ENCODE measurements around the gene CCDC157. TPM values are rescaled to one million over a fixed set of nuclear protein-coding genes. Genes with fewer than 3 reads are reported as not detected.

Gene CCDC157
- total RNA-seq, 1 donor, result 2.9 TPM

GRCh38 chr22:30326255-30326705, 30.5 kb upstream of the CCDC157 start:
- peak overlapping the region; percentile 75 for H3K27ac ChIP-seq (ENCODE audit: low read depth, low read length)
- H4K20me1 ChIP-seq (ENCODE audit: insufficient read depth, low read length), result peaks cover 24% of the 10 kb centered on the region
- H3K4me3 ChIP-seq (ENCODE audit: insufficient read depth, low read length), result peak overlapping the region; percentile 94
- peak; percentile 79 for DNase-seq (ENCODE audit: insufficient read length, low spot score, missing footprints)
- no peak for TF ChIP-seq CTCF (IDR thresholded peaks at IDR 0.05; ENCODE audit: extremely low read depth, low read depth, low read length)
- no peaks in the 10 kb centered on the region for H3K9me3 ChIP-seq (ENCODE audit: low read depth, low read length)
- no peaks in the 10 kb centered on the region for H3K27me3 ChIP-seq (ENCODE audit: insufficient read depth, low read length)
- H3K4me2 ChIP-seq (ENCODE audit: insufficient read depth, low read length), result peak overlapping the region; percentile 94
- peaks cover 23% of the 10 kb centered on the region for H3K36me3 ChIP-seq (ENCODE audit: insufficient read depth, low read length)
- H3K79me2 ChIP-seq (ENCODE audit: insufficient read depth, low read length), result peaks cover 49% of the 10 kb centered on the region
- H2AFZ ChIP-seq (ENCODE audit: low read length), result peak overlapping the region; percentile 72
- peaks cover 33% of the 10 kb centered on the region for H3K4me1 ChIP-seq (ENCODE audit: insufficient read depth, low read length)

- H3K79me2 ChIP-seq (ENCODE audit: insufficient read depth, low read length), result peaks cover 44% of the 10 kb centered on the region
- no peaks in the 10 kb centered on the region for H3K27me3 ChIP-seq (ENCODE audit: insufficient read depth, low read length)
- no peaks in the 10 kb centered on the region for H3K9me3 ChIP-seq (ENCODE audit: low read depth, low read length)
- H3K36me3 ChIP-seq (ENCODE audit: insufficient read depth, low read length), result peaks cover 23% of the 10 kb centered on the region
- peak within 1 kb of the TSS; percentile 94 for H3K4me3 ChIP-seq (ENCODE audit: insufficient read depth, low read length)
- peaks cover 33% of the 10 kb centered on the region for H3K4me1 ChIP-seq (ENCODE audit: insufficient read depth, low read length)
- peak within 1 kb of the TSS; percentile 94 for H3K4me2 ChIP-seq (ENCODE audit: insufficient read depth, low read length)
- peaks cover 19% of the 10 kb centered on the region for H4K20me1 ChIP-seq (ENCODE audit: insufficient read depth, low read length)
- H2AFZ ChIP-seq (ENCODE audit: low read length), result peak within 1 kb of the TSS; percentile 86
- peak within 1 kb of the TSS; percentile 75 for H3K27ac ChIP-seq (ENCODE audit: low read depth, low read length)
- peak; percentile 99 for DNase-seq (ENCODE audit: insufficient read length, low spot score, missing footprints)
- TF ChIP-seq CTCF (IDR thresholded peaks at IDR 0.05; ENCODE audit: extremely low read depth, low read depth, low read length), result no peak
These were observed 30.0 kb upstream of the CCDC157 start, which contains the start of gene TBC1D10A for GRCh38 chr22:30326706-30327362. Gene TBC1D10A, minus strand, starts transcription at chr22:30326941. Its CDS starts 60 bp downstream, at chr22:30326881.

GRCh38 chr22:30327864-30328345, 28.9 kb upstream of the CCDC157 start:
- no peak overlapping the region for H3K4me3 ChIP-seq (ENCODE audit: insufficient read depth, low read length)
- H3K27ac ChIP-seq (ENCODE audit: low read depth, low read length), result peak overlapping the region; percentile 12
- no peak overlapping the region for H3K4me2 ChIP-seq (ENCODE audit: insufficient read depth, low read length)
- no peaks in the 10 kb centered on the region for H3K27me3 ChIP-seq (ENCODE audit: insufficient read depth, low read length)
- peaks cover 30% of the 10 kb centered on the region for H3K36me3 ChIP-seq (ENCODE audit: insufficient read depth, low read length)
- peaks cover 18% of the 10 kb centered on the region for H4K20me1 ChIP-seq (ENCODE audit: insufficient read depth, low read length)
- H3K79me2 ChIP-seq (ENCODE audit: insufficient read depth, low read length), result peaks cover 33% of the 10 kb centered on the region
- no peaks in the 10 kb centered on the region for H3K9me3 ChIP-seq (ENCODE audit: low read depth, low read length)
- no peak overlapping the region for H2AFZ ChIP-seq (ENCODE audit: low read length)
- H3K4me1 ChIP-seq (ENCODE audit: insufficient read depth, low read length), result peaks cover 28% of the 10 kb centered on the region
- DNase-seq (ENCODE audit: insufficient read length, low spot score, missing footprints), result peak; percentile 32
- TF ChIP-seq CTCF (IDR thresholded peaks at IDR 0.05; ENCODE audit: extremely low read depth, low read depth, low read length), result peak; percentile 12

- Histone ChIP-seq H2AFZ (ENCODE audit: low read length) (no peak overlapping the region), H3K36me3 (ENCODE audit: insufficient read depth, low read length) (peaks cover 32% of the 10 kb centered on the region), H3K79me2 (ENCODE audit: insufficient read depth, low read length) (peaks cover 26% of the 10 kb centered on the region), H3K4me1 (ENCODE audit: insufficient read depth, low read length) (peaks cover 28% of the 10 kb centered on the region), H3K9me3 (ENCODE audit: low read depth, low read length) (no peaks in the 10 kb centered on the region), H3K4me2 (ENCODE audit: insufficient read depth, low read length) (no peak overlapping the region), H3K27ac (ENCODE audit: low read depth, low read length) (no peak overlapping the region), H3K27me3 (ENCODE audit: insufficient read depth, low read length) (no peaks in the 10 kb centered on the region), H4K20me1 (ENCODE audit: insufficient read depth, low read length) (peaks cover 12% of the 10 kb centered on the region), H3K4me3 (ENCODE audit: insufficient read depth, low read length) (no peak overlapping the region)
- no peak for TF ChIP-seq CTCF (IDR thresholded peaks at IDR 0.05; ENCODE audit: extremely low read depth, low read depth, low read length)
- peak; percentile 27 for DNase-seq (ENCODE audit: insufficient read length, low spot score, missing footprints)
These were observed 28.2 kb upstream of the CCDC157 start for GRCh38 chr22:30328466-30329049.
